ENCODE data around the gene PWWP2B.

DNA sequence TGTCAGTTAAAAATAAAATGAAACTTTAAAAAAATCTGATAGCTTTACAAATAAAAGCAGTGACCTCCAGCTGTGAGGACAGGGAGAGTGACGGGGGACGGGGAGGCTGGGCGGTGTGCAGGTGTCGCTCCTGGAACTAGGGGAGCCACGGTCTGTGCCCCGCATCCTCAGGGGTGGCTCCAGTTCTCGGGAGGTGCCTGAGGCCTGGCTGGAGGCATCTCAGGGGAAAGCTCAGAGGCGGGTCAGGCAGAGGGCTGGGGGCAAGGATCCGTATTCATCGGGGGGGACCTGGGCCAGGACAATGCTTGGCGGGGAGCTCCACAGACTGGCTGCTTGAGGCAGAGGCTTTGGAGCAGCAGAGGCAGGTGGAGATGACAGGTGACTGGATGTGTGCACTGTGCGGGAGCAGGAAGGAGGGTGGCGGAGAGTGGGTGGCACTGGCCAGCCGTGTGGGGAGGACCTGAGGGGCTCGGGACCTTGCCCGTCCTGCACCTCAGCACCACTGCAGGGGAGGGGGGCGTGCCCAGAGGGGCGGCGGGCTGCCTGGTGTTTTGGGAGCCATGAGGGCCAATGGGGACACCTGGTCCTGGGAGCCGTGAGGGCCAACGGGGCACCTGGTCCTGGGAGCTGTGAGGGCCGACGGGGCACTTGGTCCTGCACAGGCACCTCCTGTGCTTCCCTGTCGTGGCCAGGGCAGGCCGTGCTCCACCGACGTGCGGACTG is 13.2 kb downstream of the PWWP2B start:
- TF ChIP-seq EZH2 (IDR thresholded peaks at IDR 0.05; ENCODE audit: insufficient read depth, poor library complexity, severe bottlenecking) (no peak), EZH2phosphoT487 (IDR thresholded peaks at IDR 0.05; ENCODE audit: insufficient read depth, low read depth) (no peak)
